RCC 7860 (cell line): ENCODE results near the gene RPS6KA4.

Experiments
- DNase-seq: peaks from one replicate; pipeline ENCODE4 v3.0.0-alpha.2; 2015; ENCODE audit warnings: low spot score
- FAIRE-seq: peaks from 2 replicates; lab custom pipeline; 2012; peaks lifted over from hg19 to GRCh38; lab: Jason Lieb, UNC

Gene RPS6KA4

DNA sequence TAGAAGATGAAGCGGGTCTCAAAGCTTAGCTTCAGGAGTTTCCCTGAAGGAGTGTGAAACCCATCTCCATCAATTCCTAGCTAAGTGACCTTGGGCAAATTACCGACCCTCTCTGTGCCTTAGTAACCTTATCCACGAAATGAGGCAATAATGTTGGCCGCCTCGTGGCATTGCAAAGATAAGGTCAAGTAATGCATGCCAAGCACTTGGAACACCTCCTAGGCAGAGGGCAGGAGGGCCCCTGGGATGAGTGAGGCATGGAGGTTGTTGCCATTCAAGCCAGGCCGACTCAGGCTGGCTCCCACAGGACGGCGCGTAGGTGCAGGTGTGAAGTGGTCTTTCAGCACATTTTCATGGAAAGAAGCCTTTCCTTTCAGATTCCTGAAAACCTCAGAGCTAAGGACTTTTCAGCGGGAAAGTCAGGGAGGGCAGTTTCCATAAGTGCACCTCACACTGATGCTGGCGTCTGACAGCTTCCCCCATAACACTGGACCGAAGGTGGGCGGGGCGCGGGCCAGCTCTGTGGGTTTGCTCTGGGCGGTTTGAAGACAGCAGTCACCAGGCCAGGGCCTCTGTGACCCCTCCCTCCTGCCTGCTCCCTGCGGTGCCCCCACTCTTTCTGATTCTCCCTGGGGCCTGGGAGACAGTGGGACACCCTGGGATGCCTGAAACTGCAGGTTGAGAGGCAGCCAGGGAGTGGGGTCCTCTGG is 25.2 kb downstream of the RPS6KA4 start:
- DNase-seq (no peak), FAIRE-seq (no peak)

DNA sequence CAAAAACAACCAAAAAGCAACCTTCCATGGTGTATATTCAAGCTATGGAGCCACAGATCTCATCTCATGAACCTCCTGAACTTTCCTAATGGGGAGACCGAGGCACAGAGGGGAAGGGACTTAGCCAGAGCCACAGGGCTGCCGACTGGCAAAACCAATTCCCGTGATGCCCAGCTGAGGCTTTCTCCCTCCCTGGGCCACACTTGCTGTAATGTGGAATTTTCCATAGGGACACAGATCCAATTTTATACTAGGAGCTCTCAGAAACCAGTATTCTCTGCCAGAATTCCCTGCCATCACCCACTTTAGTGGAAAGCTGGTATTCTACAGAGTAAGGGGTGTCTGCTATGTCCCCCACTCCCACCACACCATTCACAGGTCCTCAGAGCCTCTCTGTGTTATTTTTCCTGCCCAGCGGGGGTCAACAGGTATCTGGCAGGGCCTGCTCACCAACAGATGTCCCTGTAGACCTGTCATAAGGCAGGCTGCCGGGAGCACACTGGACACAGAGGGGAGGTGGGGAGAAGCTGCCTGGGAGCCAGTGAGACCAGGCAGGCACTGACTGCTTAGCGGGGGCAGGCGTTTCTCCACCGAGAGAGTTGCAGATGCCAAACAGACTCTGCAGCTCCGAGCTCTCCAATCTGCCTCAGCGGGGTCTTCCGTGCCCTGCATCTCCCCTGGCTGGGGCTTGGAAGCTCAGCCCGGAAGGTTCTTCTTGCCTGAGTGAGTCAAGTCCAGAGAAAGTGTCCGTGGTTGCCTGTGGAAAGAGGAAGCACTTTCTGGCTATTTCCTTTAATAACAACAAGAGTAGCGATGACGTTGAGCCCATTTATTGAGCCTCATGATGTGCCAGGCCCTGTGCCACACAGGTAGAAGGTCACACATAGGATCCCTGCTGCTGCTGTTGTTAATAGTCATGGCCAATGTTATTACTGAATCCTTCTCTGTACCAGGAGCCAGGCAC is 26.3 kb downstream of the RPS6KA4 start:
- DNase-seq (no peak), FAIRE-seq (no peak)

DNA sequence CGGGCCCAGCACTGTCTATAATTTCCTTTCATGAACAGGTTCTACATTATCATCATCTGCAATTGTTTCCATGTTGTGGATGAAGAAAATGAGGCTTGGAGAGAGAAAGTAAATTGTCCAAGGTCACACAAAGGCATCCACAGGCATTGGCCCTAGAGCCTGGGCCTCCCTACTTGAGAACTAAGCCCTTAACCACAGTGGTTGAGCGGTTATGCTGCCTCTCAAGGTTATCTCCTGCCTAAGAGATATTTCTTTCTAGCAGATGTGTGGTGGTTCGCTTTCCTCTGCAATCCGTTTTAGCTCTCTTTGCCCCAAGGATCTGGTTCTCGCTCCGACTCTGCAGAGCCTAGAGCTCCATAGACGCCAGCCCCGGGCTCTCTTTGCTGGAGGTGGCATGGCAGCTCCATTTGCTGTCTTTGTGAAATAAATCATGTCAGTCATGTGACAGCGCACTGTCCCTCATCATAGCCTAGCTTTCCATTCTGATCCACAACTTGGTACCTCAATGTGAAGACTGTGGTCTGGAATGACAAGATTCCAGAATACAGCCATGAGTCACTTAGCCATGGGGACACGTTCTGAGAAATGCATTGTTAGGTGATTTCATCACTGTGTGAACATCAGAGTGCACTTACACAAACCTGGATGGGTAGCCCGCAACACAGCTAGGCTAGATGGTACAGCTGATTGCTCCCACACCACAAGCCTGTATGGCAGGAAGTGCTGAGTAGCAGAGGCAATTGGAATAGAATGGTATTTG is 27.2 kb downstream of the RPS6KA4 start:
- DNase-seq: peak; percentile 94
- FAIRE-seq: peak; percentile 84

DNA sequence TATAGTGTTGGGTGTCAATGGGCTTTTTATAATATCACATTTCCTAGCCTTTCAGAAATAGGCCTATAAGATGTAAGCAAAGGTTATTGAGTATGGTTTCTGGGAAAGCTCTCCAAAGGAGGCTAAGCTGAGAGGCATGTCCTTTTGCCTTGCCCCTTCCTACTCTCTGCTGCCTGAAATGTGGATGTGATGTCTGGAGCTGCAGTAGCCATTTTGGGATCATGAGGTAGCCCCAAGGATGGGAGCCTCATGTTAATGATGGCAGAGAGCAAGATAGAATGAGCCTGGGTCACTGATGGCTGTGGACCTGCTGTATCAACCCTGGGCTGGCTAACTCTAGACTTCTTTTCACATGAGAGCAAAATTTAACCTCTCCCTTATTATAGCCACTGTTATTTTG is 29.0 kb downstream of the RPS6KA4 start:
- no peak for FAIRE-seq
- no peak for DNase-seq

DNA sequence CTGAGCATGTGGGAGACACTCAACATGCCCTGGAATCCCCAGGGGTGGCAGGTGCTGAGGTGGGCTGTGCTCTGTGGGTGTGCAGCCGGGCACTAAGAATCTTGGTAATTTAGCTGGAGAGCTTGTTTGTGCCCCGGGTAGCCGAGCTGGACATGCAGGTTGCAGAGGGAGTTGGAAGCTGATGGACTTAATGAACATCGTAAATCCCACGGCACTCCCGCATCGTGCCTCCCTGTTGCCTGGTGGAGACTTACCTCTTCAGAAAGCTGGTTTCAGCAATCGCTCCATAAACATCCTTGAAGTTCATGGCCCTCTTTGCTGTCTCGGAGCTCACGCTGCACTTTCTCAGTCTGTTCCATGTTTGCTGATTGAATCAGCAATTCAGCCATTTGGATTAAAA is 29.9 kb downstream of the RPS6KA4 start:
- no peak for DNase-seq
- FAIRE-seq: no peak

- FAIRE-seq (no peak), DNase-seq (no peak)
Measured at GRCh38 chr11:64389851-64390250, 30.9 kb downstream of the RPS6KA4 start.

- DNase-seq (no peak), FAIRE-seq (no peak)
Measured at GRCh38 chr11:64390558-64390957, 31.6 kb downstream of the RPS6KA4 start.

- DNase-seq (no peak), FAIRE-seq (no peak)
Measured at GRCh38 chr11:64391839-64392238, 32.9 kb downstream of the RPS6KA4 start.

DNA sequence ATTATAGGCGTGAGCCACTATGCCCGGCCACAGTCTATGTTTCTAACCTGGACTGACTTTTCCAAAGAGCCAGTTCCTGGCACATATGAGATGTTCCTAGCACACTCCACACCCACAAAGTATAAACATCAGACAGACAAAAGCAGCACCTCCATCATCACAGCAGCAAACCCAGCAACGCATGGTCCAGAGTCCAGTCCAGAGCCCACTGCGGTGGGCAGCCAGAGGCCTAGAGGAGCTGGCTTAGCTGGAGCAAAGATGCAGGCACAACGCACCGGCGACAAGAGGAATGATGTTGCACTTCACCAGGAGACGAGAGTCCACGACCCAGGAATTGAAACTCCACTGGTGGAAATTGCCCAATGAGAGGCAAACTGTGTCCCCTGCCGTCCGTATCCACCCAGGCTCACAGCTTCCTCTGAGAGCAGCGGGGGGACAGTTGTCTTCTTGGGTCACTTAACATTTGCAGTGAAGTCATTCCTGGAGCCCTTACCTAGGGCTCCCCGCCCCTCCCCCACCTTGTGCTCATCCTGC is 36.6 kb downstream of the RPS6KA4 start:
- DNase-seq: no peak
- no peak for FAIRE-seq

DNA sequence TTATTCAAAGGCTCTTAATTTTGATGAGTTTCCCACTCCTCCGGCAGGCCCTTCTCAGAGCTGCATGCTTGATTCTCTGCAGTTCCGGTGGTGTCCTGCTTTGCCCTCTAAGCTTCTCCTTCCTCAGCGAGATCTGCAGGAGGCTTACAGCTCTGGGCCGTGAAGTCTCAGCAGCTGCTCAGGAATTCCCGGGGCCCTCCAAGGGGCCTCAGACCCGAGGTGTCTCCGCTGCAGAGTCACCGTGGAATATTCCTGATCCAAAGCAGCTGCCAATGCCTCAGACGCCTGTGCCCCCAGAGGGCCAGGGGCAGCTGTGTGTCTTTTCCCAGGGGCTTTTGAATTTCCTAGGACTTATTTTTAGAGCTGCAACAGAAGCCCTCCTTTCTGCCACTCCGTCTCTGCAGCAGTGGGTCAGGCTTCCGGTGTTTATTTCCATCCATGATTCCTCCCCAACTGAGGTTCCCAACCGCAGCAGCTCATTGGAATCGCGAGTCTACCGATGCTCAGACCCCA is 37.2 kb downstream of the RPS6KA4 start:
- FAIRE-seq (no peak), DNase-seq (no peak)

- DNase-seq: no peak
- no peak for FAIRE-seq
Measured at GRCh38 chr11:64400102-64400501, 41.1 kb downstream of the RPS6KA4 start.

- no peak for FAIRE-seq
- no peak for DNase-seq
Measured at GRCh38 chr11:64400667-64401066, 41.7 kb downstream of the RPS6KA4 start.

GRCh38 chr11:64401775-64402174 is 42.8 kb downstream of the RPS6KA4 start:
- FAIRE-seq (no peak), DNase-seq (no peak)

DNA sequence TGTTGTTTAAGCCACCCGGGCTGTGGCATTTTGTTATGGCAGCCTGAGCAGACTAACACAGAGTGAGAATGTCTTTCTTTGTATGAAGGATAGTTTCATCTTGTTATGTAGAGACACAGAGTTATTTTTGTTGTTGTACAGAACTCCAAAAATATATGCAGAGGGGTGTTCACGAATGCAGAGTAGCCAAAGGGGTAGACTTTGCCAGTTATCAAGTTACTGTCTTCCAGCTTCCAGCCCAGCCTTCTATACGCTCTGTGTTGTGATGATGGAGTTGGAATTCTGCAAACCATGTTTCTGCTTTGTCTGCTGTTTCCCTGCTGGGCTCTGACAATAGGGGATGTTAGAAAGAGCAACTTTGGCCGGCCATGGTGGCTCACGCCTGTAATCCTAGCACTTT is 44.1 kb downstream of the RPS6KA4 start:
- DNase-seq (no peak), FAIRE-seq (no peak)

DNA sequence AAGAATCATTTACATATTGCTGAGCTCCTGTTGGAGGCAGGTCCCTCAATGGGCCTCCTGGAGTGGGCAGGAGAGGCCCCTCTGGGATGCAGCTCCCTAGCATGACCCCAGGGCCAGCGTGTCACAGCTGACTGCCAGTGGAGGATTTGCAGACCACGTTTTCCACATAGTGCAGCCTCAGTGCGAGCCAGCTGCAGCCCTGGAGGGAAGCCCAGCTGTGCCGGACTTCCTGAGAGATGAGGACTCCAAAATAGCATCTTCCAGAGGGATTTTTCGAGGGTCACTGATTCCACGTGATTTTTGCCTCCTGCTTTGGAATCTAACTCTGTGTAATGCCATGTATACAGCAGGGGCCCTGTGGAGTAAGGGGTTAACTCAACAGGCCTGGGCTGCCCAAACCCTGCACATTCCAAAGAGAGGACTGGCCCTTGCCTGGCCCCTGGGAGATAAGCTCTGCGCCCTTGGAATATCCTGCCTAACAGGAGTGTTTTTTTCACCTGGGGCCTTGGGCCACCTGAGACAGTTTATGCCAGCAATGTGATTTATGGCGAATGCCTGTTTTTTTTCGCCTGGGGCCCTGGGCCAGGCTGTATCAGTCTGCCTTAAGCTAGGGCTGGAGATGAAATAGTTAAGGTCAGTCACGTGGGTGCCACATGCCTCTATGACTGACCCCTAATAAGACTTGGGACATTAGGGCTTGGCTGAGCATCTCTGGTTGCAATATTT is 47.4 kb downstream of the RPS6KA4 start:
- no peak for DNase-seq

GRCh38 chr11:64407221-64407620 is 48.3 kb downstream of the RPS6KA4 start:
- FAIRE-seq (no peak), DNase-seq (no peak)

More for the DNA sequence above, 47.4 kb downstream of the RPS6KA4 start:
- no peak for FAIRE-seq

- FAIRE-seq (no peak), DNase-seq (no peak)
Measured at GRCh38 chr11:64407630-64408029, 48.7 kb downstream of the RPS6KA4 start.

DNA sequence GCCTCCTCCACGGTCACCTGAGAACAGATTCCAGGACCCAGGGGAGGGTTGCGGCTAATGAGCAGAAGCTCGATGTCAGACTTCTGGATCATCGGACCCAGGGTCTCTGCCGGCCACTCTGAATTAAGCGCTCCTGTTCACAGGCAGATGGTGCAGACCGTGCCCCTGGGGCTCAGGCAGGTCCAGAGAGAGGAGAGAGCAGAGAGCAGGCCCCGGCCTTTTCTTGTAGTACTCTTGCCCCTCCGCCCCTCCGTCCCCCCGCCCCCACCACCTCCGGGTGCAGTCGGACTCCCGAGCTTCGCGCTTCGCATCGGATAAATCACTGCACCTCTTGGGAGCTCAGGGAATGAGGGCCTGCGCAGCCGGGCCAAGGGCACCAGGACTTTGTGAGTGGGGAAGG is 50.3 kb downstream of the RPS6KA4 start:
- DNase-seq (no peak), FAIRE-seq (no peak)

GRCh38 chr11:64409707-64410403 is 50.9 kb downstream of the RPS6KA4 start:
- FAIRE-seq (no peak), DNase-seq (no peak)

DNA sequence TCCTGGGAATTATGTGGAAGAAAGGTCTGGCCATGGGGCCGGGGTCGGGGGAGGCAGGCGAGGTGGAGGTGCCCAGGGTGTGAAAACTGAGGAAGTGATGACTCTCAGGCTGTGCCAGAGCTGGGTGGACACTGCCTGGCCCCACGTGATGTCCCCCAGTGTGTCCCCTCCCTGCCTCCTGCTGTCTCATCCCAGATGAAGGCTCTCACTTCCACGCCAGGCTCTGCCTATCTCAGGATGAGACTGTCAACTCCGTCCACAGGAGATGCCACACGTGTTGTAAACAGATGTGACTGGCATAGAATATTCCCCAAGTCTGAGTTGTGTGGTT is 51.4 kb downstream of the RPS6KA4 start:
- DNase-seq: no peak
- FAIRE-seq: no peak
